Tibial artery (tissue), 4 donors: Measurements from ENCODE around the gene LCP1.

ENCODE experiments used
- DNase-seq, 2 donors: peaks; one replicate each; pipeline ENCODE4 v3.0.0-alpha.2; 2019
- H3K27ac ChIP-seq, 2 donors: fragments of 200-600 bp; sonication (generic) in 1 of 2; 1 replicate in 1 of 2; 2 replicates in 1 of 2; pipeline ENCODE4 v1.5.1; 2018 to 2019; ENCODE audit warnings: mild to moderate bottlenecking in 1 of 2
- H3K27me3 ChIP-seq, 2 donors: fragments of 200-600 bp; sonication (generic) in 1 of 2; one replicate each; pipeline versions ENCODE4 v1.5.1 to v1.6.0; 2016 to 2019
- H3K36me3 ChIP-seq, 3 donors: fragments of 200-600 bp; sonication (generic) in 2 of 3; one replicate each; pipeline ENCODE4 v1.5.1; 2016 to 2019; ENCODE audit warnings: mild to moderate bottlenecking in 2 of 3
- H3K4me1 ChIP-seq, 4 donors: fragments of 200-600 bp; sonication (generic) in 2 of 4; 1 replicate in 3 of 4; 2 replicates in 1 of 4; pipeline ENCODE4 v1.5.1; 2016 to 2019
- H3K4me3 ChIP-seq, 2 donors: fragments of 200-600 bp; sonication (generic) in 1 of 2; 1 replicate in 1 of 2; 2 replicates in 1 of 2; pipeline ENCODE4 v1.5.1; 2018 to 2019; ENCODE audit warnings: mild to moderate bottlenecking in 2 of 2
- H3K9me3 ChIP-seq, 3 donors: fragments of 200-600 bp; sonication (generic) in 1 of 3; one replicate each; pipeline ENCODE4 v1.5.1; 2016 to 2019
- CTCF ChIP-seq, 2 experiments: fragments of 200-600 bp in 1 of 2; fragments of 450-650 bp in 1 of 2; IDR thresholded peaks; one replicate each; pipeline ENCODE4 v1.5.1; 2017 to 2019; ENCODE audit warnings: antibody characterized with exemption in 2 of 2, mild to moderate bottlenecking in 1 of 2, moderate library complexity in 1 of 2
- intact Hi-C: fragments of 100-400 bp; cut with DNase I; formaldehyde crosslinking; loops from one replicate; pipeline ENCODE4 v1.15.0; 2023; ENCODE audit warnings: low total_unique reads

The LCP1 gene

DNA sequence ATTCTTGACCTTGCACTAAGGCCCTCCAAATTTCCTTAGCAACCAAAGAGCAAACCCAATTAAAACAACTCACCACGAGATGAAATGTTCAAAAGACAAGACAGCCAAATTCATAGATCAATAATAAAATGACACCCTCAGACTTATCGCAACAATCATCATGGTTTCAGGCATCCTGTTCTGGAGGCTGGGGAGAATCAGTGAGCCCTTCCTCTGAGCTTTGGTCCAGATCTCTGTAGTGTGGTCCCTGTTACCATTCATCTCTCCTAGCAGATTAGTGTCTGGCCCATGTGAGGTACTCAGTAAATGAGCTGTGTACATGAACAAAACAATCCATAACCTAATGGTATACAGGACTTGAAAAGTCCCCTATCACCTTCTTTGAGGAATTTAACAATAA lies 12.2 kb downstream of the LCP1 start:
- Histone ChIP-seq H3K36me3 (no peaks in the 10 kb centered on the region), H3K4me3 (no peak overlapping the region), H3K4me1 (peaks cover 0 to 3% (median 0%) of the 10 kb centered on the region in 4 donors), H3K9me3 (no peaks in the 10 kb centered on the region), H3K27ac (no peak overlapping the region), H3K27me3 (peaks cover 0 to 8% of the 10 kb centered on the region in 2 donors)
- no peak for TF ChIP-seq CTCF (IDR thresholded peaks at IDR 0.05)
- DNase-seq: no peak
- intact Hi-C loops: no loop called here

DNA sequence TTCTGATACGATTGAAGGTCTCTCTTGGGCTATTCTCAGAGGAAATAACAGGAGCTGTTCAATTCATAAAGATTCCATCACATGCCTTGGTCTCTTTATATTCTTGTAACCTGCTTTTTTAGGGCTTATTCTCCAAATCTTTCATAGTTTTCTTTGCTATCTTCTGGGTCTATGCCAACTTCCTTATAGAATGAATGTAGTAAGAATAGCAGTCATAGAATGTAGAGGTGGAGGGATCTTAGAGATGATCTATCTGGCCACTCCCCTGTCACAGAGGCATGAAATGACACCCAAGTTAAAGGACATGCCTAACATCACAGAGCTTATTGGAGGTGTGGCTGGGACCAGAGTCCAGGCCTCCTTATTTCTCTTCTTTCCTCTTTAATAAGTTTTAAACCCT lies 13.2 kb downstream of the LCP1 start:
- Histone ChIP-seq H3K36me3 (no peaks in the 10 kb centered on the region), H3K9me3 (no peaks in the 10 kb centered on the region), H3K4me3 (no peak overlapping the region), H3K27ac (no peak overlapping the region), H3K27me3 (peaks cover 0 to 8% of the 10 kb centered on the region in 2 donors), H3K4me1 (peaks cover 0 to 3% (median 0%) of the 10 kb centered on the region in 4 donors)
- DNase-seq: no peak
- intact Hi-C loops: no loop called here
- TF ChIP-seq CTCF (IDR thresholded peaks at IDR 0.05): no peak

DNA sequence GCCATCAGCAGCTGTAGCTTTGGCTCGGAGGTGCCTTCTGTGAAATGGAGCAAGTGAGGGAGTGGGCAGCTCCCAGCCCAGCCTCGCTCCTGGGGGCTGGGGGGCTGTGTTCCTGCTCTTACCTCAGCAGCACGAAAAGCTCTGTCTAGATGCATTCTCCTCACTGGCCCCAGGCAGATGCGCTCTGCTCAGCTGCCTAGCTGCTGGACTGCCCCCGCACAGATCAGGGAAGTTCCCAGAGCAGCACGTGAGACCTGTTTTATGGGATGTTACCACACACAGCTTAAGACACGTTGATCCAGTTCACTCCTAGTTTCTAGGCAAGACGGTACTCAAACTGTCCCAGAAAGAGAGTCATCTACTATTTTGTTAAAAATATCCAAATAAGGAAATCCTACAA lies 13.6 kb downstream of the LCP1 start:
- Histone ChIP-seq H3K27ac (no peak overlapping the region), H3K36me3 (no peaks in the 10 kb centered on the region), H3K4me3 (no peak overlapping the region), H3K9me3 (no peaks in the 10 kb centered on the region), H3K4me1 (peaks cover 0 to 3% (median 0%) of the 10 kb centered on the region in 4 donors), H3K27me3 (peaks cover 0 to 8% of the 10 kb centered on the region in 2 donors)
- peak in 1 of 2 donors; percentile 65 for DNase-seq
- TF ChIP-seq CTCF (IDR thresholded peaks at IDR 0.05): no peak
- intact Hi-C loops: no loop called here

DNA sequence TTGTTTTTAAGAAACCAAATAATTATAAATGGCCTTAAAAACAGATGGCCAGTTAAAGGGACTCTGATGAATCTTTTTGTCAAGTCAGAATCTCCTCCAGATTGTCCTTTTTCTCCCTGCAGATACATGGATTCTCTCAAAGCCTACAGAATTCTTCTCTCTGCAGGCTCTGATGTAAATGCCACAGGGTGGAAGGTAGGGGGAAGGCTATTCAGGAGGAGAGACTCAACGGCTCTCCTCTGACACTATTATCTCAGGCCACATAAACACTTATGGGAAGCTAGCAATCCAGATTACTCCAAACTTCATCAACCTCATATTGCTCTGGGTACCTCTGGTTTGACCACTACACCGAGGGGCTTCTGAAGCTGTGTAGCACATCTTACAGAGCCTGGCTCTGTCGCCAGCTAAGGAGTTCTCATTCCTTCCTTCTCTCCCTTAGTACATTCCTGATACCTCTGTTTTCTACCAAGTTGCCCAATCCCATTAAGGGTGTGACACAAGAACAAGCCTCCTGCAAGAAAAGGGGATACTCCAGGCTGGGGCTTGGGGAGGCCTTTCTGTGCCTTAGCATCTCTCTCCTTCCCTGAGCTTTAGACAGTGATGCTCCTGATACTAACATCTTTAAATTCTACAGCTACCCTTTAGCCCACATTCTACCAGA lies 14.9 kb downstream of the LCP1 start:
- intact Hi-C loops: no loop called here
- no peak for DNase-seq
- H3K27ac ChIP-seq: no peak overlapping the region
- H3K4me1 ChIP-seq: peaks cover 0 to 3% (median 0%) of the 10 kb centered on the region in 4 donors
- no peaks in the 10 kb centered on the region for H3K36me3 ChIP-seq
- no peak for TF ChIP-seq CTCF (IDR thresholded peaks at IDR 0.05)
- no peak overlapping the region for H3K4me3 ChIP-seq
- no peaks in the 10 kb centered on the region for H3K9me3 ChIP-seq
- H3K27me3 ChIP-seq: peaks cover 0 to 8% of the 10 kb centered on the region in 2 donors

- no peak for TF ChIP-seq CTCF (IDR thresholded peaks at IDR 0.05)
- Histone ChIP-seq H3K36me3 (no peaks in the 10 kb centered on the region), H3K4me1 (peaks cover 0 to 3% (median 0%) of the 10 kb centered on the region in 4 donors), H3K27ac (no peak overlapping the region), H3K4me3 (no peak overlapping the region), H3K9me3 (no peaks in the 10 kb centered on the region), H3K27me3 (peaks cover 0 to 5% of the 10 kb centered on the region in 2 donors)
- DNase-seq: no peak
- intact Hi-C loops: no loop called here
Observed at GRCh38 chr13:46166224-46166584, 15.8 kb downstream of the LCP1 start.
